ENCODE measurements around the gene ABHD1.
A peak's percentile ranks its signal among the peaks of the same experiment; 100 is the strongest.
"Not testable (repeated sequence)": the region's sequence is repeated elsewhere in the genome, so short reads cannot be mapped to it uniquely, and the experiment has no call there.

The ABHD1 gene

DNA sequence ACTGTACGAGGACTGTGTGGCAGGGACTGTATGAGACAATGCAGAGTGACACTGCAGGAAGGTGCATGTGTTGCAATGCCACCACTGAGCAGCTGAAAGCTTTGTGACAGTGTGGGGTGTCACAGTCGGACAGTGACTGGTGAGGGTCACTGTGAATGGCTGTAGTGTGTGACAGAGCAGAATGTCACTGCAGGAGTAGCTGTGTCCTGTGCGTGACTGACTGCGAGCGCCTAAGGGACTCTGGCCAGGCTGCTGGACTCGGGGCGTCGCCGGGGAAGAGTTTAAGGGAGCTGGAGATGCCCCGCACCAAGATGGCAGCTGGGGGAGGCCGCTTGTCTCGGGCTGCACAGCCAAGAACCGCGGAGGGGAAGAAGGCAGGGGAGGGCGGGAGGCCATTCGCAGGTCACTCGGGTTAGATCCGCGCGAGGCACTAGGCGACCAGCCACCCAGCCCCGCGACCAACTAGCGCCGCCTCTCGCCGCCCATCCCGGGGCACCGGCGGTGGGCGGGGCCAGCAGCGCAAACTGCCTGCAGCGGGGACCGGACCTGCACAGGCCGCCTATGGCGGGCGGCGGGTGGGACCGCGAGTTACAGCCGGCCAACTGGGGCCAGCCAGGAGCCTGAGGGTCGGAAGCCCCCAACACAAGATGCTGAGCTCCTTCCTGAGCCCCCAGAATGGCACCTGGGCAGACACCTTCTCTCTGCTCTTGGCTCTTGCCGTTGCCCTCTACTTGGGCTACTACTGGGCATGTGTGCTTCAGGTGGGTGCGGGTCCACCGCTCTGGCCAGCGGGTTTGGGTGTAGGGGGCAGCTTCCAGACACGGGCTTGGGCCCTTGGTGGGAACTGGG is at the start of gene ABHD1:
ABHD1 (plus strand) TSS at position 514 of the 849 bp plus-strand sequence; CDS start at position 648, 134 bp downstream.
- peak; percentile 56 to 59 for DNase-seq

DNA sequence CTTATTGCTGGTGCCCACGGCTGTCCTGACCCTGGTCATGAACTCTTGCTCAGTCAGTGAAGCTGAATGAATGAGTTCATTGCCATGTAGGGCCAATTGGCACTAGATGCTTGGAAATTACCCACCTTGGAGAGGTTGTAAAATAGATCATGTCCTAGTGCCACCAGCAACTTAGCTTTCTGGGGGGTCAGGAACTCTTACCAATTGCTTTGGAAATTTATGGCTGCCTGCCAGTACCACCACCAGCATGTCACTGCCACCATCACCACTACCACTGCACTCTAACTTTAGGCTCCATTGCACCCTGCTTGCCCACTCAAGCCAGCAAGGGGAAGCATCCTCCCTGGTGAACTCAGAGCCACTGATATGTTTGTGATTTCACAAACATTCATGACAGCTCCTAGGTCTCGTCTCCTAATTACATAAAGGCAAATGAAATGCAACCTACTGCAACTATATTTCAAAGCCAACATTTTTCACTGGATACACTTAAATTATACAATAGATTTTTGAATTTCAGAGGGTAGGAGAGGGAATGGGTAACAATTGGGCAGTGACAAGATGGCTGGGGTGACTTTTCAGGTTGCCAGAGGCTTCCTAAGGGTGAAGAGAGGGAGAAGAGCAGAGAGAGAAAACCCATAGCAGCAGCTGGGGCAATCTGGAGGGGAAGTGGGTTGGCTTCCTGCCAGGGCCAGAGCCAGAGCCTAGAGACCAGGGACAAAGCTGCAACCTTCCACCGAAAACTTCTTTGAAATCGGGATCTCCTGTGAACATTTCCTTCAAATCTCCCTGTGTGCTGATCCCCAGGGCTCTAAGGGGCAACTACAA is 48.7 kb upstream of the ABHD1 start:
- DNase-seq = peak; percentile 40 to 58

DNA sequence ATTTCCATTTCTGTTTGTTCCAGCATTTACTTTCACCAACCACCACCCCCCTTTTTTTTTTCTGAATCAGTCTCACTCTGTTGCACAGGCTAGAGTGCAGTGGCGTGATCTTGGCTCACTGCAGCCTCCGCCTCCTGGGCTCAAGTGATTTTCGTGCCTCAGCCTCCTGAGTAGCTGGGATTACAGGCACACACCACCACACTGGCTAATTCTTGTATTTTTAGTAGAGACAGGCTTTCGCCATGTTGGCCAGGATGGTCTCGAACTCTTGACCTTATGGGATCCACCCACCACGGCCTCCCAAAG is 48.1 kb upstream of the ABHD1 start:
- DNase-seq = not testable (repeated sequence)

DNA sequence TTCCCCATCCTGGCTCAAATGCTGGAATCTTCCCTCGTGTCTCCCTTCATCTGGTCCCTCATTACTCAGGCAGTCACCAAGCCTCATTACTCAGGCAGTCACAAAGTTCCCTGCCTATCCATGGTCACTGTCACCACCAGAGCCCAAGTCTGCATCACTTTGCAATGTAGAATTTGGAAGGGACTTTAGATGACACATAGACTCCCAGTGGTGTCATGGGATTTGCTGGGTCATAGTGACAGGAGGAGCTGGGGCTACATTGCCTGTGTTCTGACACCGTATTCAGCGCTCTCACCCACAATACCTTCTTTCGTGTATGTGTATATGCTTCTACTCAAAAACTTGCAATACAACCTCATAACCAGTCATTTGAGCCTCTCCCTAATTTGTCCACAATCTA is 47.3 kb upstream of the ABHD1 start:
- DNase-seq = no peak

DNA sequence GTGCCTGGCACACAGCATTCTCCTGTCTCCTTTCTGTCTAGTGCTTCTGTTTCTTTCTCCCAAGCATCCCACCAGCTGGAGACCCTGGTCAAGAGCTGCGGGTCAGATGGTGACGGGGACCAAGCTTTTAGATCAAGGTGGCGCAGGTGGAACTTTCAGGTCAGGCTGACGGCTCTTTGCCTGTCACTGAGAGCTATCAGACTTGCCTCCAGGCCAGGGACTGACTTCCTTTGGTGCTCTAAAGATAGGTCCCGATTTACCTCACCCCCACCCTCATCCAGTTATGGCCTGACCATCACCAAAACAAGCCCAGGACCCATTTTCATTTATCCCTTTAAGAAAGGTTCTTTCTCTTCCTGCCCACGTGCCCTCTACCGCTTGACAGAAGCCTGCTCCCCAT is 46.4 kb upstream of the ABHD1 start:
- DNase-seq = no peak

DNA sequence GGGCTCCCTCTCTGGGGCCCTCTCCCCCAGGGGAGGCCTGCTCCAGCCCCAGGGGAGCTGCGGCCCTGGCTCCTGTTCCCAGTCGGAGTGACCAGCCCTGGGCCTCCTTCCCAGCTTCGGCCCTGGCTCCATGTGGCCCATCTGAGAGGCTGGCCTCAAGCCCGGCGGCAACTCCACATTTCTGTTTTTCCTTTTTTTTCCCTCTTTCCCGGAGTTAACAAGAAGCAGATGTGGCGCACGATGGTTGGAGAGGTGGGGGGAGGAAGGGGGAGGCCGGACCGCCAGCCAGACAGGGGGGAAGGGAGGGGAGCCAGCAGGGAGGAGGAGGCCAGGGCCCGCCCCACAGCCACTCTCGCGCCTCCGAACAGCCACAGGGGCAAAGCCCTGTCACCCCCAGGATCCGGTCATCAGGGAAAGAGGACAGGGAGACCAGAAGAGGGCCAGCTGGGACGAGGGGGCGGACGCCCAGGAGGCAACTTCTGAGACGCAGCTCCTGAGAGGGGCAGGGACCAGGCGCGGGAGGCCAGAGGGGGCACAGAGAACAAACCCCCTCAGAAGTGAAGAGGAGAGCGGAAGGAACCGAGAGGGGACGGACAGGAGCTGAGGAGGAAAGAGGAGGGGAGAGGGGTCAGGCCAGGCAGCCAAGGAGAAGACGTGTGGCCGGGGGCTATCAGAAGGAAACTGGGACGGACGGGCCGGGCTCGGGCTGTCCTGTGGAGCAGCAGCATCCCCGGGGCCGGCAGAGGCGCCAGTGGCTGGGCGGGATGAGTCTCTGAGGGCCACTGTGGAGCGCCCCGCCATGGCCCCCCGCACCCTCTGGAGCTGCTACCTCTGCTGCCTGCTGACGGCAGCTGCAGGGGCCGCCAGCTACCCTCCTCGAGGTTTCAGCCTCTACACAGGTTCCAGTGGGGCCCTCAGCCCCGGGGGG is 45.1 kb upstream of the ABHD1 start, which contains the start of gene EMILIN1:
EMILIN1 (plus strand) TSS at position 349 of the 928 bp plus-strand sequence; CDS start at position 800, 451 bp downstream.
- DNase-seq = no peak

GRCh38 chr2:27079233-27080139 is 44.1 kb upstream of the ABHD1 start:
- DNase-seq = no peak

GRCh38 chr2:27080140-27080469 is 43.5 kb upstream of the ABHD1 start:
- DNase-seq = no peak

- no peak for DNase-seq
Measured at GRCh38 chr2:27080603-27080936, 43.0 kb upstream of the ABHD1 start.

DNA sequence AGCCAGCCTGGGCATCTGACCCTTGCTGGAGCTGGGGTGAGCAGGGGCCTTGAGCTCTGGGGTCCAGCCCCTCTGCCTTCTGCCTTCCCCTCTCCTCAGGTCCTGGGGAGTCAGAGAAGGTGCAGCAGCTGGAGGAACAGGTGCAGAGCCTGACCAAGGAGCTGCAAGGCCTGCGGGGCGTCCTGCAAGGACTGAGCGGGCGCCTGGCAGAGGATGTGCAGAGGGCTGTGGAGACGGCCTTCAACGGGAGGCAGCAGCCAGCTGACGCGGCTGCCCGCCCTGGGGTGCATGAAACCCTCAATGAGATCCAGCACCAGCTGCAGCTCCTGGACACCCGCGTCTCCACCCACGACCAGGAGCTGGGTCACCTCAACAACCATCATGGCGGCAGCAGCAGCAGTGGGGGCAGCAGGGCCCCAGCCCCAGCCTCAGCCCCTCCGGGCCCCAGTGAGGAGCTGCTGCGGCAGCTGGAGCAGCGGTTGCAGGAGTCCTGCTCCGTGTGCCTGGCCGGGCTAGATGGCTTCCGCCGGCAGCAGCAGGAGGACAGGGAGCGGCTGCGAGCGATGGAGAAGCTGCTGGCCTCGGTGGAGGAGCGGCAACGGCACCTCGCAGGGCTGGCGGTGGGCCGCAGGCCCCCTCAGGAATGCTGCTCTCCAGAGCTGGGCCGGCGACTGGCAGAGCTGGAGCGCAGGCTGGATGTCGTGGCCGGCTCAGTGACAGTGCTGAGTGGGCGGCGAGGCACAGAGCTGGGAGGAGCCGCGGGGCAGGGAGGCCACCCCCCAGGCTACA is 41.4 kb upstream of the ABHD1 start:
- DNase-seq = no peak

DNA sequence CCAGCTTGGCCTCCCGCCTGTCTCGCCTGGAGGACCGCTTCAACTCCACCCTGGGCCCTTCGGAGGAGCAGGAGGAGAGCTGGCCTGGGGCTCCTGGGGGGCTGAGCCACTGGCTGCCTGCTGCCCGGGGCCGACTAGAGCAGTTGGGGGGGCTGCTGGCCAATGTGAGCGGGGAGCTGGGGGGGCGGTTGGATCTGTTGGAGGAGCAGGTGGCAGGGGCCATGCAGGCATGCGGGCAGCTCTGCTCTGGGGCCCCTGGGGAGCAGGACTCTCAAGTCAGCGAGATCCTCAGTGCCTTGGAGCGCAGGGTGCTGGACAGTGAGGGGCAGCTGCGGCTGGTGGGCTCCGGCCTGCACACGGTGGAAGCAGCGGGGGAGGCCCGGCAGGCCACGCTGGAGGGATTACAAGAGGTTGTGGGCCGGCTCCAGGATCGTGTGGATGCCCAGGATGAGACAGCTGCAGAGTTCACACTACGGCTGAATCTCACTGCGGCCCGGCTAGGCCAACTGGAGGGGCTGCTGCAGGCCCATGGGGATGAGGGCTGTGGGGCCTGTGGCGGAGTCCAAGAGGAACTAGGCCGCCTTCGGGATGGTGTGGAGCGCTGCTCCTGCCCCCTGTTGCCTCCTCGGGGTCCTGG is 40.7 kb upstream of the ABHD1 start:
- no peak for DNase-seq

DNA sequence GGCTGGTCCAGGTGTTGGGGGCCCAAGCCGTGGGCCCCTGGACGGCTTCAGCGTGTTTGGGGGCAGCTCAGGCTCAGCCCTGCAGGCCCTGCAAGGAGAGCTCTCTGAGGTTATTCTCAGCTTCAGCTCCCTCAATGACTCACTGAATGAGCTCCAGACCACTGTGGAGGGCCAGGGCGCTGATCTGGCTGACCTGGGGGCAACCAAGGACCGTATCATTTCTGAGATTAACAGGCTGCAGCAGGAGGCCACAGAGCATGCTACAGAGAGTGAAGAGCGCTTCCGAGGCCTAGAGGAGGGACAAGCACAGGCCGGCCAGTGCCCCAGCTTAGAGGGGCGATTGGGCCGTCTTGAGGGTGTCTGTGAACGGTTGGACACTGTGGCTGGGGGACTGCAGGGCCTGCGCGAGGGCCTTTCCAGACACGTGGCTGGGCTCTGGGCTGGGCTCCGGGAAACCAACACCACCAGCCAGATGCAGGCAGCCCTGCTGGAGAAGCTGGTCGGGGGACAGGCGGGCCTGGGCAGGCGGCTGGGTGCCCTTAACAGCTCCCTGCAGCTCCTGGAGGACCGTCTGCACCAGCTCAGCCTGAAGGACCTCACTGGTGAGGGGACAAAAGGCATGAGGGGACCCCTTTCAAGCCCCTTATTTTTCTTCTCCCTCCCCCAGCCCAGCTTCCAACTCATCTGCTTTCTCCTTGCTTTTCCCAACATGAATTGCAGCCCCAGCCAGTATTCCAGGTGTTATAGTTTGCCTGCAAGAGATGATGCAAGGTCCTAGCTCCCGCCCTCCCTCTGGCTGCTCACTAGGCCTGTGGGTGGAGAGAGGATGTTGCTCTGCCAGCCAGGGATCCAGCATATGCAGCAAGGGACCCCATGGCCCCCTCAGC is 40.0 kb upstream of the ABHD1 start:
- no peak for DNase-seq

GRCh38 chr2:27084297-27085061 is 39.1 kb upstream of the ABHD1 start:
- no peak for DNase-seq

DNA sequence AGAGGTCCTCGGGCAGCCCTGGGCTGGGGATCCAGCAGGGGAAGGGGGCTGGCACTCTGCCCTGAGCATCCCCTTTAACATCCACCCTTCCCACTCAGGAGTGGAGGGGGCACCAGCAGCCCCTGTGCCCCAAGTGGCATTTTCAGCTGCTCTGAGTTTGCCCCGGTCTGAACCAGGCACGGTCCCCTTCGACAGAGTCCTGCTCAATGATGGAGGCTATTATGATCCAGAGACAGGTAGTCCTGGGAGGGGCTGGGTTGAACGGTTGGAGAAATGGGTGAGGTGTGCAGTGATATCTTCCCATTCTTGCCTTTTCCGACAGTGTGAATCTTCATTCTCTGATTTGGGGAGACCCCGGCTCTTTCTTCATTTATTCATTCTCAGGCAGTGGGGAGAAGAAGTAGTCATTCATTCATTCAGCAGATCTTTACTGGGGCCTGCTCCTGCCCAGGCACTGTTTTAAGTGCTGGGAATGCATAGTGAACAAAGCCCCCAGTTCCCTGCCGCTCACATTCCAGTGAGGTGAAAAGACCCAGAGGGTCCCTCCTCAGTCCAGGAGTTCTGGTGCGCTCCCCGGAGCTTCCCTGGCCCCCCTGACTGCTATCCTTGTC is 38.4 kb upstream of the ABHD1 start:
- no peak for DNase-seq

DNA sequence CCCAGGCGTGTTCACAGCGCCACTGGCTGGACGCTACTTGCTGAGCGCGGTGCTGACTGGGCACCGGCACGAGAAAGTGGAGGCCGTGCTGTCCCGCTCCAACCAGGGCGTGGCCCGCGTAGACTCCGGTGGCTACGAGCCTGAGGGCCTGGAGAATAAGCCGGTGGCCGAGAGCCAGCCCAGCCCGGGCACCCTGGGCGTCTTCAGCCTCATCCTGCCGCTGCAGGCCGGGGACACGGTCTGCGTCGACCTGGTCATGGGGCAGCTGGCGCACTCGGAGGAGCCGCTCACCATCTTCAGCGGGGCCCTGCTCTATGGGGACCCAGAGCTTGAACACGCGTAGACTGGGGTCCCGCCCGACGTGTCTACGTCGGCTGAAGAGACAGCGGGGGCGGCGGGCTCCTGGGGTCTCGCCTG is 37.9 kb upstream of the ABHD1 start:
- no peak for DNase-seq

DNA sequence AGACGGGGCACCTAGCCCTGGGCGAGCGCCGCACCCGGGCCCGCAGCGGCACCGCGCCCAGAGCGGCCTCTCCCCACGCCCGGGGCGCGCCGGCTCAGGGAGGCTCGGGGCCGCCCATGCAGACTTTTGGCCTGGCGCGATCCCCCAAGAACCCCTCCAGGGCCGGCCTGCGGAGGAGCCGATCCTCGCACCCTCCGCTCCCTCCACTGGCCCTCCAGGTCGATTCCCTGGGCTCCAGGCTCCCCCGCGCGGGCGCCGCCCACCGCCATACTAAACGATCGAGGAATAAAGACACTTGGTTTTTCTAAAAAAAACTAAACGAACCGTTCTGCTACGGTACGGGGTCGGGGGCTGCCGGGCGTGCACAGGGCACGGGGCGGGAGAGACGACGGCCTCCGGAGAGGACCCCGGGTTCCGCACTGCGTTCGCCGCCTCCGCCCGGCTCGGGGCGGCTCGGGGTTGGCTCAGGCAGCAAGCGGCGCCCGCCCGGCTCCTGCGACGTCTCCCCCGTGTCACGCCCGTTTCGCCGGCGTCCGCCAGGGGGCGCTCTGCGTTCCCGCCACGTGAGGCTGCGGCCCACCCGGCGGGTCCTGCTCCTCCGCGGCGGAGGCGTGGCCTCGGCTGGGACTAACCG is 37.4 kb upstream of the ABHD1 start:
- peak; percentile 96 to 97 for DNase-seq

DNA sequence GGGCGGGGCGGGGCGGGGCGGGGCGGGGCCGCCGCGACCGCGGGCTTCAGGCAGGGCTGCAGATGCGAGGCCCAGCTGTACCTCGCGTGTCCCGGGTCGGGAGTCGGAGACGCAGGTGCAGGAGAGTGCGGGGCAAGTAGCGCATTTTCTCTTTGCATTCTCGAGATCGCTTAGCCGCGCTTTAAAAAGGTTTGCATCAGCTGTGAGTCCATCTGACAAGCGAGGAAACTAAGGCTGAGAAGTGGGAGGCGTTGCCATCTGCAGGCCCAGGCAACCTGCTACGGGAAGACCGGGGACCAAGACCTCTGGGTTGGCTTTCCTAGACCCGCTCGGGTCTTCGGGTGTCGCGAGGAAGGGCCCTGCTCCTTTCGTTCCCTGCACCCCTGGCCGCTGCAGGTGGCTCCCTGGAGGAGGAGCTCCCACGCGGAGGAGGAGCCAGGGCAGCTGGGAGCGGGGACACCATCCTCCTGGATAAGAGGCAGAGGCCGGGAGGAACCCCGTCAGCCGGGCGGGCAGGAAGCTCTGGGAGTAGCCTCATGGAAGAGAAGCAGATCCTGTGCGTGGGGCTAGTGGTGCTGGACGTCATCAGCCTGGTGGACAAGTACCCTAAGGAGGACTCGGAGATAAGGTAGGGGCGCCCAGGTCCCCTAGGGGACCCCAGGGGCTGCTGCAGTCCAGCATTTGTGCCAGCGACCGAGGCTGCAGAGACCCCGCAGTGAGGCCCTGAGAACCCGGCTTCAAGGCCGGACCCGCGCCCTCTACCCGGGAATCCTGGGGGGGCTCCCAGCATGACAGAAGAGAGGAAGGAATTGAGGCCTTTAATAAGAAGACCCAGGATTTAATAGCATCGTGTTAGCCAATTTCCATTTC is 36.7 kb upstream of the ABHD1 start, which contains the start of gene KHK:
KHK (plus strand) TSS at position 49 of the 870 bp plus-strand sequence; CDS start at position 537, 488 bp downstream.
- no peak for DNase-seq
